DMS53 treated with DMSO at 0.1 percent for 48 hours (cell line): ENCODE data around the gene CYP46A1.

Experiments
- DNase-seq: peaks from one replicate; lab custom pipeline; 2025; ENCODE audit not compliant: unreplicated experiment; lab: John Stamatoyannopoulos, UW

Gene CYP46A1

GRCh38 chr14:99686557-99687283, 2.6 kb downstream of the CYP46A1 start:
- DNase-seq, result no peak

- DNase-seq, result peak; percentile 1
Measured at GRCh38 chr14:99687284-99688209, 3.4 kb downstream of the CYP46A1 start.

- DNase-seq, result no peak
Measured at GRCh38 chr14:99688210-99688581, 4.1 kb downstream of the CYP46A1 start.

GRCh38 chr14:99688629-99689028, 4.5 kb downstream of the CYP46A1 start:
- no peak for DNase-seq

GRCh38 chr14:99689266-99690236, 5.5 kb downstream of the CYP46A1 start:
- no peak for DNase-seq

- no peak for DNase-seq
Measured at GRCh38 chr14:99690636-99691035, 6.5 kb downstream of the CYP46A1 start.

- DNase-seq, result no peak
Measured at GRCh38 chr14:99691111-99691885, 7.2 kb downstream of the CYP46A1 start.

GRCh38 chr14:99693918-99694317, 9.8 kb downstream of the CYP46A1 start:
- DNase-seq, result no peak

GRCh38 chr14:99696929-99697328, 12.8 kb downstream of the CYP46A1 start:
- DNase-seq, result no peak

GRCh38 chr14:99698236-99698635, 14.1 kb downstream of the CYP46A1 start:
- DNase-seq, result no peak

GRCh38 chr14:99698642-99699041, 14.5 kb downstream of the CYP46A1 start:
- DNase-seq, result no peak

GRCh38 chr14:99699085-99699760, 15.1 kb downstream of the CYP46A1 start:
- no peak for DNase-seq

GRCh38 chr14:99699861-99700260, 15.8 kb downstream of the CYP46A1 start:
- DNase-seq, result no peak

- no peak for DNase-seq
Measured at GRCh38 chr14:99700379-99700778, 16.3 kb downstream of the CYP46A1 start.

- DNase-seq, result no peak
Measured at GRCh38 chr14:99701260-99701659, 17.2 kb downstream of the CYP46A1 start.

GRCh38 chr14:99702115-99702514, 18.0 kb downstream of the CYP46A1 start:
- DNase-seq, result no peak

- DNase-seq, result no peak
Measured at GRCh38 chr14:99703381-99703780, 19.3 kb downstream of the CYP46A1 start.

- DNase-seq, result no peak
Measured at GRCh38 chr14:99704037-99704436, 19.9 kb downstream of the CYP46A1 start.

GRCh38 chr14:99706107-99706900, 22.2 kb downstream of the CYP46A1 start:
- no peak for DNase-seq
